NOMO-1 treated with DMSO at 0.1 percent for 48 hours (cell line): Measurements from ENCODE around the gene ANAPC5.
"Not testable (repeated sequence)": the region's sequence is repeated elsewhere in the genome, so short reads cannot be mapped to it uniquely, and the experiment has no call there.

ENCODE experiments used
- DNase-seq: peaks from one replicate; lab custom pipeline; 2025; ENCODE audit not compliant: unreplicated experiment; lab: John Stamatoyannopoulos, UW

Gene ANAPC5

DNA sequence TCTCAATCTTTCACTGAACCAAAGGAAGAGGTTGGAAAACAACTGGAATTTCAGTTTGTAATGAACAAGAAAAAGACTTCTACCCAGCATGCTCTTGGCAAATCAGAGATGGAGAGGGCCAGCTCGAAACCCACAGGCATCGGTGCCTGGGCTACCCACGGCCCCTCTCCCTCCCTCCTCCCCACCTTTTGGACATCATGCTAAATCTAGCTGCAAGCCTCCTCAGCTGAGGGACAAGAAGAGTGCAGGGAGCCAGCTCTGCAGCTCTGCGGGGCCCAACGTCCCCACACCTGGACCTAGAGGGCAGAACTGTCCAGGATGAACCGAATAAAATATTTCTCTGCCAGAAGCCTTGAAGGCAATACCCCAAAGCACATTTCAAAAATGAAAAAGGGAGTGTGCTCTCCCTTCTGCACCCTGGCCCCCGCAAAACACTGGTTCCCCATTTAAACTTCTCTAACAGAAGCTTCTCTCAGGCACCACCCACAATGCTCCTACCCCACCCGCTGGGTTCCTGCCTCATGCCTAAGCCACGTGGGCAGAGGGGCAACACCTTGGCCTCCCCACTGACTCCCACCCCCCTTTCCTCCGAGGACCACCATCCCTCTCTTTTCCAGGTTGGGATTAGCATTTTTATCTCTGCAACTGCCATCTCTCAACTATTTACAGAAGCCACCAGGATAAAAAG, 63.9 kb downstream of the ANAPC5 start:
- DNase-seq: no peak

DNA sequence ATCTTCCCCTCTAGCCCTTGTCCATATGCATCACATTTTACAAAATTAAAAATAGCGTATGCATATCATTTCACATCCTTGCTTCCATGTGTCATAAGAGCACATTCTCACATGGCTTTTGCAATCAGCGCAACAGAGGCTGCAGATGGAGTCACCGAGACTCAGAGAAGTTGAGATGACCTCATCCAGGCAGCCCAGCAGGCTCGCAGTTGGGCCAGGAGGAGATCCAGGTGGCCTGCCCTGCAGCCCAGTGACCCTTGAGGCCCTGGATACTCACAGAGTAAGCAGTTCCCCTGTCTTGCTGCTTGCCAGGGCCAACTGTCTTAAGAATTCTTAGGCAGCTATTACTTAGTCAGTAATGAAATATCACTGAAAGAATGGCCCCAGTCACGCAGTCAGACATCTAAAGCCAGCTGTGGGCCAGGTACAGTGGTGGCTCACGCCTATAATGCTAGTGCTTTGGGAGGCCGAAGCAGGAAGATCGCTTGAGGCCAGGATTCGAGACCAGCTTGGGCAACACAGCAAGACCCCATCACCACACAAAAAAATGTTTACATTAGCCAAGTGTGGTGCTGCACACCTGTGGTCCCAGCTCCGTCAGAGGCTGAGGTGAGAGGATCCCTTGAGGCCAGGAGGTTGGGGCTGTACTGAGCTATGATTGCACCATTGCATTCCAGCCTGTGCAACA, 64.8 kb downstream of the ANAPC5 start:
- DNase-seq: no peak

DNA sequence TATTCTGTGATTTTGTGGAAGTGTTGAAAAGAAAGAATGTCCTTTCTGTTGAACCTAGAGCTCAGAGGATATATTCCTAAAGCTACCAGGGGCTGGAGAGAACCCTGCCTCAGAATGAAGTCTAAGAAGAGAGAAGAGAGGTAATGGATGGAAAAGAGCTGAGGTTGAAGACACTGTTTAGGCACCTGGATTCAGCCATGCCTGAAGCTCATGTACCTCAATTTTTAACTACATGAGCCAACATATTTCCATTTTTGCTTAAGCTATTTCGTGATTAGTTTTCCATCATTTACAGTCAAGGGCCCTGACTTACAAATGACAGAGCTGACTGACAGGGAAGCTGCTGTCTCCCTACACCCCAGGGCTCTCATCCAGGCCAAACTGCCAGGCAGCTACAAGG, 66.4 kb downstream of the ANAPC5 start:
- no peak for DNase-seq

DNA sequence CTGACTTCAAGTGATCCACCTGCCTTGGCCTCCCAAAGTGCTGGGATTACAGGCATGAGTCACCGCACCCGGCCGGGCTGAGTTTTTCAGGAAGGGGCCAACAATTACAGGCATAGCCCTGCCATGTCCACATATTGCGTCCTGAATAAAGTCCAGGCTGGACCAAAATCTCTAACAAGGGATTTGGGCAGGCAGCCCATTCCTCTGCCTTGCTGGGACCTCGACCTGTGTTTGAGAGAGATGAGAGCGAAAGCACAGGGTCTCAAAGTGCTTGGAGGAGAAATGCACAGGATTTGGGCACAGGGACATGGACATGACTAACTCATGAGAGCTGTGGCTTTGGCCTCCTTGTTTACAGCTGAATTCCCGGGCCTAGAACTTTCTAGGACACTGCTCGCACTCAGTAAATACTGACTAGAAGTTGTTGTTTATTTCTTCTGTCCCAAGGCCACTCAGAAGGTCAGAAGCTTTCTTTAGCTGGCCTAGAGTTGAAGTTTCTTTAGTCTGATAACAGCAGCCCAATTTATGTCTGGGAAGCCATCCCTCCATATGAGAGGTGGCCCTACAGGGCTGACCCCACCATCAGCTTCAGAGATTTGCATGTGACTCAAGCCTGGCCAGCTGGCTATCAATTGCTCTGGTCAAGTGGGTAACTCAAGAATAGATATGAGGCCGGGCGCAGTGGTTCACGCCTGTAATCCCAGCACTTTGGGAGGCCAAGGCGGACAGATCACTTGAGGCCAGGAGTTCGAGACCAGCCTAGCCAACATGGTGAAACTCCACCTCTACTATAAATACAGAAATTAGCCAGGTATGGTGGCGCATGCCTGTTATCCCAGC, 67.4 kb downstream of the ANAPC5 start:
- no peak for DNase-seq

DNA sequence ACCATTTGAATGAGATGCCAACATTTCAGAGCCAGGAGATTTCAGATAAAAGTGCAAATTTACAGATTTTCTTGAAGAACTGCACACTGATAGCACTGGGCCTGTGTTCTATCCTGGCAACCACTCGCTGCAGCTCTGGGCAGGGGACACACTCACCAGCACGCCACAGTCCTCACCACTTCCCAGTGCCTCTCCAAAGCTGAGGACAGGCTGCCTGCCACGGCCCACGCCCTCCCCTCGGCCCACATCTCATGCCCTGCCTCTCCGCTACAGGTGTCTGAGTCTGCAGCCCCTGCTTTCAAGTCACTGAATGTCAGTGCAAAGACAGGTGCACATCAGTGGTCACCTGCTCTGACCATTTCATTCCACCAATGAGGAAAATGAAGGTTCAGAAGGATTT, 68.4 kb downstream of the ANAPC5 start:
- DNase-seq: no peak

DNA sequence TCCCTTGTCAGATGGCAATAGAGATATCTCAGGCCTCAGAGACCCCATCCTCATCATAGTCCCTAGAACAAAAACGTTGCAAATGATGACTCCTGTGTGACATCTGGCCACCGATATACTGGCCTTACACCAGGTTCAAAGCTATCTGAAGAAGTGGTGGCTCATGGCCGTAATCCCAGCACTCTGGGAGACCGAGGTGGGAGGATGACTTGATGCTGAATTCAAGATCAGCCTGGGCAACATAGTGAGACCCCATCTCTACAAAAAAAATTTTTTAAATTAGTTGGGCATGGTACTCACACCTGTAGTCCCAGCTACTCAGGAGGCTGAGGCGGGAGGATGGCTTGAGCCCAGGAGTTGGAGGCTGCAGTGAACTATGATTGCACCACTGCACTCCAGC, 68.8 kb downstream of the ANAPC5 start:
- no peak for DNase-seq

DNA sequence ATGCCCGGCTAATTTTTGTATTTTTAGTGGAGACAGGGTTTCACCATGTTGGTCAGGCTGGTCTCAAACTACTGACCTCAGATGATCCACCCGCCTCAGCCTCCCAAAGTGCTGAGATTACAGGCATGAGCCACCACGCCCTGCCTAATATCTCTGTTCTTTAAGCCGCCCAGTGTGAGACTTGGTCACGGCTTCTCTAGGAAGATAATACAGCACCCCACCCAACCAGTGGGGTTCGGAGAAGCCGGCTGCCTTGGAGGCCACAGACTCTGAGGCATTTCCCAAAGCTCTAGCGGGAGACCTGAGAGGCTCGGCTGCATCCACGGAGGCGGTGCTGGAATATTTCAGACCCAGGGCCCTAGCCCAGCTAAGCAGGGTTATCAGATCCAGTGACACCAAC, 69.3 kb downstream of the ANAPC5 start:
- not testable (repeated sequence) for DNase-seq

DNA sequence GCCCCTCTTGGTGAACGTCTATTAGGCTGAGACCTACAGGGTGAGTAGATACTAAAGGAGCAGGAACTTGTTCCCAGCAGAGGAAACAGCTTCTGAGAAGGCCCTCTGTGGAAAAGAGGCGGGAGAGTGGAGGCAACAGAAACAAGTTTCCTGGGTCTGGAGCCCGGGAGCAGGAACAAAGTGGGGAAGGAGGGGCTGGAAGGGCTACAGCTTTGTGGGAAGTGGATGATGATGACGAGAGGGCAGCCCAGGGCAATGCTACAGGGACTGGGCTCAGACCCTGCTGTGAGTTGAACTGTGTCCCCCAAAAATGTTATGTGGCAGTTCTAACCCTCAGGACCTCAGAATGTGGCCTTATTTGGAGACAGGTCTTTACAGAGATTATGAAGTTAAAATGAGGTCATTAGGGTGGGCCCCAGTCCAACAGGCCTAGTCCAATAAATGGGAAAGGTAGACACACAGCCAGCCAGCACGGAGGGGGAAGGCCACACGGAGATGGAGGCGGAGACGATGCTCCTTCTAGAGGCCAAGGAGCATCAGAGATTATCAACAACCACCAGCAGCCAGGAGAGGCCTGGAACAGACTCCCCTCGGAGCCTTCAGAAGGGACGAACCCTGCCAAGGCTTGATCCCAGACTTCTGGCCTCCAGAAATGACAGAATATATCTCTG, 70.0 kb downstream of the ANAPC5 start:
- no peak for DNase-seq

DNA sequence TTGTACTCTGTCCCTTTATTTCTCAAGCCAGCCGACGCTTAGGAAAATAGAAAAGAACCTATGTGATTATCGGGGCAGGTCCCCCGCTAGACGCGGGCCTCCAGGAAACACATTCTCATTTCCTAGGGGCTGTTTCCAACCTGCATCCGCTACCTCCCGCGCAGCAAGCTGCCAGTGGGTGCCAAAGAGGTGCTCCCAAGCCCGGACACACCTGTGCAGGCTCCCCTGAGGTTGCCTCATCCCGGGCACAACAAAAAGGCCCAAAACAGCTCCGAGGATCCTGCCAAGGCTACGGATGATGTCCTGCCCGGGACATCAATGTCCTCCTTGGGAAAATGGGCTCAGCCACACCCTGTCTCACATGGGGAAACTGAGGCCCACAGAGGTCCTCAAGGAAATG, 71.1 kb downstream of the ANAPC5 start:
- DNase-seq: not testable (repeated sequence)

DNA sequence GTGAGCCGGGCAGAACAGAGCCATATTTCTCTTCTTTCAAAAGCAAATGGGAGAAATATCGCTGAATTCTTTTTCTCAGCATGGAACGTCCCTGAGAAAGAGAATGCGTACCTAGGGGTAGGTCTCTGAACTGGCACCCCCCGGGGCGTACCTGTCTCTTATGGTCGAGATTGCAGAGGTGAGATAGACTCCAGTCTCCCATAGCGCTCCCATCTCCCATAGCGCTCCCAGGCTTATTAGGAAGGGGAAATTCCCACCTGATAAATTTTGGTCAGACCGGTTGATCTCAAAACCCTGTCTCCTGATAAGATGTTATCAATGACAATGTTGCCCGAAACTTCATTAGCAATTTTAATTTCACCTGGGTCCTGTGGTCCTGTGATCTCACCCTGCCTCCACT, 71.7 kb downstream of the ANAPC5 start:
- not testable (repeated sequence) for DNase-seq

DNA sequence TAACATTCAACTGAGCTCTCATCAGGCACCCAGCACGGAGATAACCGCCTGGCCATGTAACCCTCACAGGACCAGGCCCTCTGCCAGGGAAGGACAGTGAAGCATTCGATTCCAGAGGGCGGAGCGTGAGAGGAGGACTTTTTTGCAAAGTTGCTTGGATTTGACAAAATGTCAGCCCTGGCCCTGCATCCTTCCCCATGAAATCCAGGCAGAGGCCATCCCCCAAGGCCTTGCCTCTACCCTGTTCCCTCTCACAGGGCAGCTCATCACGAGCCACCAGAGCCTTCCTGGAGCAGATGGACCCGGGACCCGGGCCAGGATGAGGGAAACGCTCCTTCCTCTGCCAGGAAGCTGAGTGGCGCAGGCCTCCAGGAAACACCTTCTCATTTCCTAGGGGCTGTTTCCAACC, 72.7 kb downstream of the ANAPC5 start:
- no peak for DNase-seq

DNA sequence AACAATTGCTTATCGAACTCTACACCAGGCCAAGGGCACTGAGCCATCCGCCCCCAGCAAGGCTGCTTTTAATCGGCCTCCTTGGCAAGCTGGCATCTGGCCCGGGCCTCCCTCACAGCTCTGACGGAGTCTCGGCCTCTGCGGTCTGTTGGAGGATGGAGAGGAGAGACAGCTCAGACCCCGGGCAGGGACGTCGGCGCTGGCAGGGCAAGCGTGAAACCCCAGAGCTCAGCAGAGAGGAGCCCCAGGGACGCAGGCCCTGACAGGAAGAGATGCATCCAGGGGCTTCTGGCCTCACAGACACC, 73.2 kb downstream of the ANAPC5 start:
- DNase-seq: no peak

DNA sequence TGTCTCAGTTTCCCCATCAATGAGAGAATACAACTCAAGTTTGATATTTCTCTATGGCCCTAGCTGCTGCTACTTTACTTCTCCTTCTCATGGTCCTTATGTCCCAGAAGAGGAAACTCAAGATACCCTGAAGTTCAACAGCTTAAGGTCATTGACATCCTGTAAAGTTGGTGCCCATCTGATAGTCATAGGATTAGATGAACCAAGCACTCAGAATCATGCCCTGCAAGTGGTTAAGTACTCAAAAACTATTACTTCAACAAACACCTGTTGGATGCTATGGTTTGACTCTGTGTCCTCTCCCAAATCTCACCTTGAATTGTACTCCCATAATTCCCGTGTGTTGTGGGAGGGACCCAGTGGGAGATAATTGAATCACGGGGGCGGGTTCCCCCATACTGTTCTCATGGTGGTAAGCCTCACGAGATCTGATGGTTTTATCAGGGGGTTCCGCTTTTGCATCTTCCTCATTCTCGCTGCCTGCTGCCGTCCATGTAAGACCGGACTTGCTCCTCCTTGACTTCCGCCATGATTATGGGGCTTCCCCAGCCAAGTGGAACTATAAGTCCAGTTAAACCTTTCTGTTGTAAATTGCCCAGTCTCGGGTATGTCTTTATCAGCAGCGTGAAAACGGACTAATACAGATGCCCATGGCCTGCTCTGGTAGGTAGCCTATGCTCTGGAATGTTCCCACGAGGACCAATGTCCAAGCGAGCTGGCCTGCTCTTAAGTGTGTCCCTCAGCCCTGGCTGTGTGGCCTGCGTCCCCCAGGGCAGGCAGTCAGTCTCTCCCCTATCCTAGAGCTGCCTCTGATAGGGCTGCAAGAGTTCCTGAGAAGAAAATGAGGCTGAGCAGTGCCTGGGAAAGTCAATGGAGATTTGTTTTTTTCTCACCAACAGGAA, 73.8 kb downstream of the ANAPC5 start:
- peak; percentile 58 for DNase-seq

DNA sequence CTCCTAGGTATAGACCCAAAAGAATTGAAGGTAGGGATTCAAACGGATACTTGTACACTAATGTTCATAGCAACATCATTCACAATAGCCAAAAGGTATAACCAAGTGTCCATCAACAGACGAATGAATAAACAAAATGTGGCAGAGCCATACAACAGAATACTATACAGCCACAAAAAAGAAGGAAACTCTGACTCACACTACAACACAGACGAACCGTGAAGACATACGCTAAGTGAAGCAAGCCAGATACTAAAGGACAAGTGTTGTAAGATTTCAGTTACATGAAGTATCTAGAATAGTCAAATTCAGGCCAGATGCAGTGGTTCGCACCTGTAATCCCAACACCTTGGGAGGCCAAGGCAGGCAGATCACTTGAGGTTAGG, 74.8 kb downstream of the ANAPC5 start:
- DNase-seq: no peak

DNA sequence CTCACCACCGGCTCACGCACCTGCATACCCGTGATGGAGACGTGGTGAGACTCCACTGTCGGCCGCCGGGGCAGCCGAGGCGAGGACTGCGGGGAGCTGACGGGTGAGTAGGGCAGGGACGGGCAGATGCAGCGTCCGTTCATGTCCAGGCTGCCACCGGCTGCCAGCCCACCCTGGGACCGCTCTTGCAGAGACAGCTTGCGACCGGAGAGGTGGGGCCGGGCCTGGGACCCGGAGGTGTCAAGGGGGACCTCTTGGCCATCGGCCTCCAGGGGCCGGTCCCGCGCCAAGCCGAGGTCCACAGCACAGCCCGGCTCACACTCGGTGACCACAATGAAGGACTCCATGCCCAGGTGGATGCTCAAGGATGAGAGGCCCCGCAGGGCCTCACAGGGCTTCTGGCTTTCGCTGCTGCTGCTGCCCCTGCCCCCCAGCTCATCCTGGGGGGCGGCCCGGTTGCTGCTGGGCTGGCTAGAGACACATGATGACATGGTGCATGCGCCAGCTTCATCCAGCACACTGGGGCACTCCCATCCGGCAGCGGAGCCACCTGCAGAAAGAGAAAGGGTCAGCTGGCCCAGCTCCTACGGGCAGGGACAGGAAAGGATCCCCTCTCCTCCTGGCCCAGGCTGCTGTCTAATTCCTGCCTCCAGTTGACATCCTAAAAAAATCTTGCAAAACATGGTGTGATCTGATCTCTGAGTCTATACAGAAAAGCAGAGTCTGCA, 78.0 kb downstream of the ANAPC5 start:
- no peak for DNase-seq

DNA sequence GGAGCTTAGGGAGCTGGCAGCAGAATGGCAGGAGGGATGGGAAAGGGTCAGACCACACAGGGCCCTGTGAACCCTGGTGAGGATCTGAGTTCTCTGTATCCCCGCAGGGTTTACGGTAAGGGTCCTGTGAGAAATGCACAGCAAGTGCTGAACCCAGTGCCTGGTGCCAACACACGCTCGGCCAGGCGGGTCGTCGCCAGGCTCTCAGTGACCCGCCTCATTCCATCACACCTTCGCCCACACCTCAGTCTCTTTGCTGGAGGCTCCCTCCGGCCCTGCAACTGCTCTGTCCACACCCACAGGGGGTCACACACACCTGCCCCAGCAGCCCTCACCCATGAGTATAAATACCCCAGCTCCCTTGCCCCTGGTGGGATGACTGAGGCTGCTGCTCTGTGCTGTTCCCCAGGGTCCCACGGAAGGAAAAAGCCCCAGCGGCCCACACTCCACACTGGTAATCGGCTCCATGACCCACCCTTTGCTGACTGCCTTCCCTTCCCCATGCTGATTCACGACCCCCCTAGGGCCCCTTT, 78.8 kb downstream of the ANAPC5 start:
- DNase-seq: no peak

DNA sequence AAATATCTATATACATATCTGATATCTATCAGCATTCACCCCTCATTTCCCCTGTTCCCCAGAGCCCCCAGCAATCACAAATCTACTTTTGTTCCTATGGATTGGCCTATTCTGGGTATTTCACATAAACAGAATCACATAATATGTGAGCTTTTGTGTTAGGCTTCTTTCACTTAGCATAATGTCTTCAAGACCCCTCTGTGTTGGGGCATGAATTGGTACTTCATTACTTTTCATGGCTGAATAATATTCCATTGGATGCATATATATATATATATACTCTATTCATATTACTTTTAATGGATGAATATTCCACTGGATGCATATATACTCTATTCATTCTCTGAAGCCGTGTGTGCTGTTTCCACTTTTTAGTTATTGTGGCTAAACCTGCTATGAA, 84.4 kb downstream of the ANAPC5 start:
- DNase-seq: no peak

DNA sequence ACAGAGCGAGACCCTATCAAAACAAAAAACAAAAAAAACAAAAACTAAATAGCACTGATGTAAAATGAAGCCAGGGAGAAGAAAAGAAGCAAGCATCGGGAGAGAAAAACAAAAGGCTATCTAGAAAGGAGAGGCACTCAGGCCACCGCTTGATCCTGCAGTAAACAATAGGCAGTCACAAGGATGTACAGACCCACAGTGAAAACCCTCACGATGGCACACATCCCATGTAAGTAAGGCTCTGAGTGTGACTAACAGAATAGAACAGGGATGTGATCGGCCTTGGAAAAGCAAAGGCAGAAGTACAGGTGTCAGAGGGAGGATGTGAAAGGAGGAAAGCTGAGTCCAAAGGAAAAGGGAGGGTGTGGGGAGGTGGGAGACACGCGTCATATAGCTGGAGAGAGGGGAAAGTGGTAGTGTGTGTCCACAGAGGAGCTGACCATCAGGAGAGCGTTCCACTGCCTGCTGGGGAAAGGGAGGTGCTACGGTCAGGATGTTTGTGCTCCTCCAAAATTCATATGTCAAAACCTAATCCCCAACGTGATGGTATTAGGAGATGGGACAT, 87.2 kb downstream of the ANAPC5 start:
- no peak for DNase-seq

DNA sequence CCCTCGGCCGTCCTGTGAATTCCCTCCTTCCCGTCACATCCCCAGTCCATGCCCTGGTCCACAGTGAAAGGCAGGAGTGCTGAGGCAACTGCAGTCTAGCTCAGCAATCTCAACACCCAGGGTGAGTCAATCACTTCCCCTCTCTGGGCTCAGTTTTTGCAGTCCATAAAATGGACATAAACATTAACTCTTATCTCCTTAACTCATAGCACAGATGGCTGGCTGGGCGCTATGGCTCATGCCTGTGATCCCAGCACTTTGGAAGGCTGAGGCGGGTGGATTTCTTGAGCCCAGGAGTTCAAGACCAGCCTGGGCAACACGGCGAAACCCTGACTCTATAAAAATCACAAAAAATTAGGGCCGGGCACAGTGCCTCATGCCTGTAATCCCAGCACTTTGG, 88.1 kb downstream of the ANAPC5 start:
- DNase-seq: no peak
